ENCODE results near the gene TSHZ2. TPM values are rescaled to one million over a fixed set of nuclear protein-coding genes. Genes with fewer than 3 reads are reported as not detected.

Gene TSHZ2
- total and polyA plus RNA-seq, 2 donors (not counting 3 experiments of a cell fraction or from before 2014, with no cell fraction given), result not detected

DNA sequence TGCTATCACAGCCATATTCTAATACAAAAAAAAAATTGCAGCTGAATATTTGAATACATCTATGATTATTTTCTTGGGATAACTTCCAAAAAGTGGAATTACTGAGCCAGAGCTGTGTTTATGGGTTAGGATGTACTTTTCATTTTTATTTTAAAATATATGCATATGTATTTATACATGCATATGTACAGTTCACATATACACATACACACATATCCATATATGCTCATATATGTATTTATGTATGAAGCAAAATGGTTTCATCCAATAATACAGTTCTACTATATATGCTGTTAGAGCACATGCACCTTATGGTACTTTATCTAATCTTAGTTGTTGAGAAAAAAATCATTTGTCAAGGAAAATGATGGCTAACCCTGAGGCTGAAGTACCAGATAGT lies 54.9 kb downstream of the TSHZ2 start:
- no peaks in the 10 kb centered on the region for H3K9me3 ChIP-seq (replicated peaks; ENCODE audit: control insufficient read depth, insufficient read depth, low read length)
- dilution Hi-C loops (cut with MboI; ENCODE audit: extremely low pct_ligation_motif_present, low sequenced_read_pairs), result no loop called here
- no peaks in the 10 kb centered on the region for H3K27me3 ChIP-seq (ENCODE audit: control insufficient read depth in 2 of 2, insufficient read depth in 2 of 2, low read length in 2 of 2)
- H3K4me3 ChIP-seq (replicated peaks in 1 of 3; ENCODE audit: insufficient read depth in 1 of 3, low read depth in 1 of 3, low read length in 3 of 3), result no peak overlapping the region
- CTCF ChIA-PET, result no interaction called here
- TF ChIP-seq, protein P1, sequence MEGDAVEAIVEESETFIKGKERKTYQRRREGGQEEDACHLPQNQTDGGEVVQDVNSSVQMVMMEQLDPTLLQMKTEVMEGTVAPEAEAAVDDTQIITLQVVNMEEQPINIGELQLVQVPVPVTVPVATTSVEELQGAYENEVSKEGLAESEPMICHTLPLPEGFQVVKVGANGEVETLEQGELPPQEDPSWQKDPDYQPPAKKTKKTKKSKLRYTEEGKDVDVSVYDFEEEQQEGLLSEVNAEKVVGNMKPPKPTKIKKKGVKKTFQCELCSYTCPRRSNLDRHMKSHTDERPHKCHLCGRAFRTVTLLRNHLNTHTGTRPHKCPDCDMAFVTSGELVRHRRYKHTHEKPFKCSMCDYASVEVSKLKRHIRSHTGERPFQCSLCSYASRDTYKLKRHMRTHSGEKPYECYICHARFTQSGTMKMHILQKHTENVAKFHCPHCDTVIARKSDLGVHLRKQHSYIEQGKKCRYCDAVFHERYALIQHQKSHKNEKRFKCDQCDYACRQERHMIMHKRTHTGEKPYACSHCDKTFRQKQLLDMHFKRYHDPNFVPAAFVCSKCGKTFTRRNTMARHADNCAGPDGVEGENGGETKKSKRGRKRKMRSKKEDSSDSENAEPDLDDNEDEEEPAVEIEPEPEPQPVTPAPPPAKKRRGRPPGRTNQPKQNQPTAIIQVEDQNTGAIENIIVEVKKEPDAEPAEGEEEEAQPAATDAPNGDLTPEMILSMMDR (IDR thresholded peaks at IDR 0.05; ENCODE audit: extremely low read depth in 1 of 2, insufficient read depth in 1 of 2, low read depth in 1 of 2, low read length in 2 of 2), result no peak
- TF ChIP-seq JUN (IDR thresholded peaks at IDR 0.05; ENCODE audit: borderline replicate concordance, insufficient read depth, insufficient read length, low read depth), result no peak
- no peak for TF ChIP-seq POLR2AphosphoS5 (IDR thresholded peaks at IDR 0.05; ENCODE audit: insufficient read depth, low read depth, low read length)
- TF ChIP-seq MYC (IDR thresholded peaks at IDR 0.05; ENCODE audit: low read depth, low read length), result no peak
- no peak for TF ChIP-seq POLR2A (IDR thresholded peaks at IDR 0.05; ENCODE audit: low read depth, low read length)
- TF ChIP-seq EZH2 (IDR thresholded peaks at IDR 0.05; ENCODE audit: borderline replicate concordance, low read depth, low read length, severe bottlenecking), result no peak
- TF ChIP-seq, protein P2, sequence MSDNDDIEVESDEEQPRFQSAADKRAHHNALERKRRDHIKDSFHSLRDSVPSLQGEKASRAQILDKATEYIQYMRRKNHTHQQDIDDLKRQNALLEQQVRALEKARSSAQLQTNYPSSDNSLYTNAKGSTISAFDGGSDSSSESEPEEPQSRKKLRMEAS (IDR thresholded peaks at IDR 0.05; ENCODE audit: insufficient read depth, insufficient read length), result no peak
- no peak for TF ChIP-seq GATA2 (IDR thresholded peaks at IDR 0.05; ENCODE audit: insufficient read depth, insufficient read length, low read depth, low read length)
- TF ChIP-seq FOS (IDR thresholded peaks at IDR 0.05; ENCODE audit: borderline replicate concordance, insufficient read depth, low read length), result no peak
- no peaks in the 10 kb centered on the region for H3K4me1 ChIP-seq (ENCODE audit: control insufficient read depth, extremely low read depth, insufficient read depth, low read length)
- no peak overlapping the region for H2AFZ ChIP-seq (ENCODE audit: low read depth, low read length)
- no peaks in the 10 kb centered on the region for H3K9me1 ChIP-seq (replicated peaks; ENCODE audit: control insufficient read depth, extremely low read depth, insufficient read depth, low read length)
- H3K79me2 ChIP-seq (ENCODE audit: control insufficient read depth, insufficient read depth, low read length), result no peaks in the 10 kb centered on the region
- H3K4me2 ChIP-seq (ENCODE audit: insufficient read depth, low read length), result no peak overlapping the region
- H3K27ac ChIP-seq (ENCODE audit: insufficient read depth, low read depth, low read length), result no peak overlapping the region
- FAIRE-seq (no peak), DNase-seq (ENCODE audit: low read depth, low spot score) (no peak)
- BruUV-seq (replicated peaks), result no TSS peak
- H3K9ac ChIP-seq (replicated peaks; ENCODE audit: extremely low read depth, insufficient read depth, low read length), result no peak overlapping the region
- no peaks in the 10 kb centered on the region for H4K20me1 ChIP-seq (replicated peaks; ENCODE audit: control insufficient read depth, extremely low read depth, insufficient read depth, low read length)
- no peaks in the 10 kb centered on the region for H3K36me3 ChIP-seq (ENCODE audit: control insufficient read depth in 2 of 2, extremely low read depth in 1 of 2, insufficient read depth in 2 of 2, low read length in 2 of 2)
- intact Hi-C loops (cut with micrococcal nuclease), result no loop called here
- POLR2A ChIA-PET, result no interaction called here
